PC-3 (cell line): ENCODE measurements around the gene SPIN4.

ENCODE experiments used
- CTCF ChIP-seq: fragments of 300-600 bp; sonication (generic); conservative IDR thresholded peaks from 2 replicates; pipeline ENCODE4 v1.5.1; 2017; ENCODE audit warnings: antibody characterized with exemption, low read depth, mild to moderate bottlenecking, low read length
- EZH2phosphoT487 ChIP-seq: fragments of 300-600 bp; sonication (generic); IDR thresholded peaks from 2 replicates; pipeline ENCODE4 v1.6.1; 2018; ENCODE audit warnings: mild to moderate bottlenecking, antibody characterized with exemption, low read length, borderline replicate concordance

GRCh38 chrX:63350465-63350877 lies 661 bp downstream of the SPIN4 start:
- TF ChIP-seq CTCF (no peak), EZH2phosphoT487 (no peak)
